Endothelial cell of umbilical vein (primary cell): ENCODE measurements around the gene SEH1L.

ENCODE experiments used
- JUN ChIP-seq: IDR thresholded peaks from 2 replicates; pipeline ENCODE4 v1.6.1; 2011; ENCODE audit warnings: borderline replicate concordance, low read depth; ENCODE audit not compliant: insufficient read length, insufficient read depth
- POLR2A ChIP-seq: IDR thresholded peaks from 2 replicates; pipeline ENCODE4 v1.6.1; 2012; ENCODE audit warnings: low read depth, mild to moderate bottlenecking, control low read depth, low read length
- POLR2AphosphoS5 ChIP-seq: IDR thresholded peaks from 2 replicates; pipeline ENCODE4 v1.6.1; 2012; ENCODE audit warnings: low read depth, mild to moderate bottlenecking, control low read depth, low read length, moderate library complexity; ENCODE audit not compliant: insufficient read depth
- TF ChIP-seq, protein P1 (sequence below), 2 donors: IDR thresholded peaks; 1 replicate in 1 of 2; 2 replicates in 1 of 2; pipeline ENCODE4 v1.5.1; 2011; ENCODE audit warnings: low read length in 2 of 2, mild to moderate bottlenecking in 2 of 2, moderate library complexity in 2 of 2, control low read depth in 1 of 2, inconsistent platforms in 1 of 2, low read depth in 1 of 2; ENCODE audit not compliant: insufficient read depth in 1 of 2; ENCODE audit errors: extremely low read depth in 1 of 2
- TF ChIP-seq, protein P2 (sequence below): IDR thresholded peaks from 2 replicates; pipeline ENCODE4 v1.6.1; 2011; ENCODE audit not compliant: insufficient read depth, insufficient read length

DNA sequence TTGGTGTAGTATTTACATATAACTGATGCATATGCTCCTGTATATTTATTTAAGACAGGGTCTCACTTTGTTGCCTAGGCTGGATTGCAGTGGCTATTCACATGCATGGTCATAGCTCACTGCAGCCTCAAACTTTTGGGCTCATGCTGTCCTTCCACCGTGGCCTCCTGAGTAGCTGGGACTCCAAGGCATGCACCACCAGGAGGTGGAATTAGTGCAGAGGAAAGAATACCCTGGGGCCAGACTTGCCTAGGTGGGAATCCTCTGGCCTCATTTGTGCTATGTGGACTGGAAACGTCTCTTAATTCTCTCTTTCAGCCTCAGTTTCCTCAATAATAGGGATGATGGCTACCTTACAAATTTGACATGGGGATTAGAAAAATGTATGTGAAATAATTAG, 45.6 kb downstream of the SEH1L start:
- TF ChIP-seq, protein P1, sequence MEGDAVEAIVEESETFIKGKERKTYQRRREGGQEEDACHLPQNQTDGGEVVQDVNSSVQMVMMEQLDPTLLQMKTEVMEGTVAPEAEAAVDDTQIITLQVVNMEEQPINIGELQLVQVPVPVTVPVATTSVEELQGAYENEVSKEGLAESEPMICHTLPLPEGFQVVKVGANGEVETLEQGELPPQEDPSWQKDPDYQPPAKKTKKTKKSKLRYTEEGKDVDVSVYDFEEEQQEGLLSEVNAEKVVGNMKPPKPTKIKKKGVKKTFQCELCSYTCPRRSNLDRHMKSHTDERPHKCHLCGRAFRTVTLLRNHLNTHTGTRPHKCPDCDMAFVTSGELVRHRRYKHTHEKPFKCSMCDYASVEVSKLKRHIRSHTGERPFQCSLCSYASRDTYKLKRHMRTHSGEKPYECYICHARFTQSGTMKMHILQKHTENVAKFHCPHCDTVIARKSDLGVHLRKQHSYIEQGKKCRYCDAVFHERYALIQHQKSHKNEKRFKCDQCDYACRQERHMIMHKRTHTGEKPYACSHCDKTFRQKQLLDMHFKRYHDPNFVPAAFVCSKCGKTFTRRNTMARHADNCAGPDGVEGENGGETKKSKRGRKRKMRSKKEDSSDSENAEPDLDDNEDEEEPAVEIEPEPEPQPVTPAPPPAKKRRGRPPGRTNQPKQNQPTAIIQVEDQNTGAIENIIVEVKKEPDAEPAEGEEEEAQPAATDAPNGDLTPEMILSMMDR (IDR thresholded peaks at IDR 0.05; ENCODE audit: extremely low read depth in 1 of 2, insufficient read depth in 1 of 2, low read depth in 1 of 2, low read length in 2 of 2): no peak
- TF ChIP-seq, protein P2, sequence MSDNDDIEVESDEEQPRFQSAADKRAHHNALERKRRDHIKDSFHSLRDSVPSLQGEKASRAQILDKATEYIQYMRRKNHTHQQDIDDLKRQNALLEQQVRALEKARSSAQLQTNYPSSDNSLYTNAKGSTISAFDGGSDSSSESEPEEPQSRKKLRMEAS: no peak
- TF ChIP-seq POLR2A (no peak), POLR2AphosphoS5 (no peak), JUN (no peak)
